ENCODE measurements around the gene NOL3.

NOL3 gene

GRCh38 chr16:67155295-67156142, 14.8 kb upstream of the NOL3 start:
- peak; percentile 76 for DNase-seq

- no peak for DNase-seq
Observed at GRCh38 chr16:67156143-67156844, 14.0 kb upstream of the NOL3 start.

- no peak for DNase-seq
Observed at GRCh38 chr16:67157106-67157748, 13.1 kb upstream of the NOL3 start.

GRCh38 chr16:67157892-67158635, 12.3 kb upstream of the NOL3 start:
- DNase-seq: peak; percentile 65

- peak; percentile 88 for DNase-seq
Observed at GRCh38 chr16:67158637-67159600, 11.4 kb upstream of the NOL3 start.

- DNase-seq: no peak
Observed at GRCh38 chr16:67161595-67162058, 8.7 kb upstream of the NOL3 start.

- no peak for DNase-seq
Observed at GRCh38 chr16:67162506-67163163, 7.7 kb upstream of the NOL3 start.

GRCh38 chr16:67163164-67163998, 7.0 kb upstream of the NOL3 start:
- peak; percentile 48 for DNase-seq

GRCh38 chr16:67163999-67164558, 6.3 kb upstream of the NOL3 start:
- no peak for DNase-seq

GRCh38 chr16:67164599-67165061, 5.7 kb upstream of the NOL3 start, which contains the start of gene HSF4:
TSS of gene HSF4 (plus strand) at chr16:67164745. CDS start at chr16:67164812, 67 bp downstream.
- no peak for DNase-seq

GRCh38 chr16:67165121-67166078, 4.9 kb upstream of the NOL3 start:
- no peak for DNase-seq

GRCh38 chr16:67166110-67166547, 4.2 kb upstream of the NOL3 start:
- DNase-seq: no peak

- DNase-seq: no peak
Observed at GRCh38 chr16:67166598-67167168, 3.7 kb upstream of the NOL3 start.

GRCh38 chr16:67167588-67167987, 2.8 kb upstream of the NOL3 start:
- no peak for DNase-seq

- DNase-seq: no peak
Observed at GRCh38 chr16:67169011-67169451, 1.3 kb upstream of the NOL3 start.

- no peak for DNase-seq
Observed at GRCh38 chr16:67169642-67170167, 633 bp upstream of the NOL3 start.

- no peak for DNase-seq
Observed at GRCh38 chr16:67170949-67171649, 761 bp downstream of the NOL3 start.
